Measurements from ENCODE around the gene RPS28. TPM values are rescaled to one million over a fixed set of nuclear protein-coding genes. Genes with fewer than 3 reads are reported as not detected.

Gene RPS28
- polyA plus RNA-seq, 2 of the 4 experiments (the other 2 are of a cell fraction): 374 to 404 TPM

DNA sequence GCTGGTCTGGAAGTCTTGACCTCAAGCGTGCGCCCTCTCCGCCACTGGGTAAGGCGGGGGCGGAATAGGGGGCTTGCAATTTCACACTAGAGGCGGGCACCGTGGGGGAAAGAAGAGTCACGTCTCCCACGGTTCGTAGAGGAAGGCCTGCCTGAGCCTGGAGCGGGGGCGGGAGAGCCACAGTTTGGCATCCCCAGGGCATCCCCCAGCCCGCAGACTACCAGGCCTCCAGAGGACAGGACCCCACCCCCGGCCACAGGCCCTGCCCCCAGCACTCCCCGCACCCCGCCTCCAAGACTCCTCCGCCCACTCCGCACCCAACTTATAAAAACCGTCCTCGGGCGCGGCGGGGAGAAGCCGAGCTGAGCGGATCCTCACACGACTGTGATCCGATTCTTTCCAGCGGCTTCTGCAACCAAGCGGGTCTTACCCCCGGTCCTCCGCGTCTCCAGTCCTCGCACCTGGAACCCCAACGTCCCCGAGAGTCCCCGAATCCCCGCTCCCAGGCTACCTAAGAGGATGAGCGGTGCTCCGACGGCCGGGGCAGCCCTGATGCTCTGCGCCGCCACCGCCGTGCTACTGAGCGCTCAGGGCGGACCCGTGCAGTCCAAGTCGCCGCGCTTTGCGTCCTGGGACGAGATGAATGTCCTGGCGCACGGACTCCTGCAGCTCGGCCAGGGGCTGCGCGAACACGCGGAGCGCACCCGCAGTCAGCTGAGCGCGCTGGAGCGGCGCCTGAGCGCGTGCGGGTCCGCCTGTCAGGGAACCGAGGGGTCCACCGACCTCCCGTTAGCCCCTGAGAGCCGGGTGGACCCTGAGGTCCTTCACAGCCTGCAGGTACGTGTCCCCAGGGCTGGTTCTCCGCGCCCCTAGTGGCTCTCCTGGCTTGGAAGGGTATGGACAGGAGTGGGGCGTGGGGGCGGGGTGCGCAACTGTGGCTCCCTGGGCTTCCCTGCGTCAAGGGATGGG lies 42.8 kb downstream of the RPS28 start, which contains the start of gene ANGPTL4:
Gene ANGPTL4 (plus strand): TSS at position 353 of the 969 bp plus-strand sequence. CDS start 167 bp downstream, at position 520.
- Histone ChIP-seq H3K4me2 (peak within 1 kb of the TSS; percentile 85), H3K4me3 (peak within 1 kb of the TSS; percentile 91), H3K4me1 (peaks cover 59% of the 10 kb centered on the region), H3K27ac (peak within 1 kb of the TSS; percentile 76 to 89), H3K9me3 (no peaks in the 10 kb centered on the region)
- ChIA-PET POLR2A (interaction anchor here (0.6 to 1.8 kb wide), 5 partner anchors 26 to 72 kb away, joined by 3 to 8 read pairs (median 3); partner anchors contain the start of gene RAB11B), CTCF (interaction anchor here (0.7 to 6.2 kb wide), 11 partner anchors 11 to 139 kb away, joined by 3 to 50 read pairs (median 3); partner anchors contain the start of gene RAB11B)
- DNase-seq (ENCODE audit: low read depth in 1 of 2, low spot score in 1 of 2): peak; percentile 69 to 87
- TF ChIP-seq, protein P1, sequence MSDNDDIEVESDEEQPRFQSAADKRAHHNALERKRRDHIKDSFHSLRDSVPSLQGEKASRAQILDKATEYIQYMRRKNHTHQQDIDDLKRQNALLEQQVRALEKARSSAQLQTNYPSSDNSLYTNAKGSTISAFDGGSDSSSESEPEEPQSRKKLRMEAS (IDR thresholded peaks at IDR 0.05): peak; percentile 52
- TF ChIP-seq JUN (IDR thresholded peaks at IDR 0.05) (peak in 1 of 2 experiments; percentile 62; a peak in 2 of 5 replicates), SREBF2 (IDR thresholded peaks at IDR 0.05) (no peak), RNF2 (IDR thresholded peaks at IDR 0.05; ENCODE audit: borderline replicate concordance, low read depth) (0 out of 2 replicates have a peak, but pooled peaks have one; percentile 26), NR3C1 (IDR thresholded peaks at IDR 0.05) (no peak), PHF8 (IDR thresholded peaks at IDR 0.05; ENCODE audit: borderline replicate concordance, low read depth) (peak; percentile 68; the same call in 1 of the 2 replicates), ZSCAN20 (CRISPR knock-in tag; IDR thresholded peaks at IDR 0.05) (no peak), MYC (IDR thresholded peaks at IDR 0.05; ENCODE audit: borderline replicate concordance, low read length) (no peak), POLR2A (IDR thresholded peaks at IDR 0.05; ENCODE audit: low read length) (peak; percentile 92), HDAC2 (IDR thresholded peaks at IDR 0.05) (peak; percentile 50; the same call in 1 of the 2 replicates), FOSB (CRISPR knock-in tag; IDR thresholded peaks at IDR 0.05) (no peak)
- TF ChIP-seq, protein P2, sequence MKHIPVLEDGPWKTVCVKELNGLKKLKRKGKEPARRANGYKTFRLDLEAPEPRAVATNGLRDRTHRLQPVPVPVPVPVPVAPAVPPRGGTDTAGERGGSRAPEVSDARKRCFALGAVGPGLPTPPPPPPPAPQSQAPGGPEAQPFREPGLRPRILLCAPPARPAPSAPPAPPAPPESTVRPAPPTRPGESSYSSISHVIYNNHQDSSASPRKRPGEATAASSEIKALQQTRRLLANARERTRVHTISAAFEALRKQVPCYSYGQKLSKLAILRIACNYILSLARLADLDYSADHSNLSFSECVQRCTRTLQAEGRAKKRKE (CRISPR knock-in tag; IDR thresholded peaks at IDR 0.05; ENCODE audit: low read depth): no peak
- TF ChIP-seq, protein P3, sequence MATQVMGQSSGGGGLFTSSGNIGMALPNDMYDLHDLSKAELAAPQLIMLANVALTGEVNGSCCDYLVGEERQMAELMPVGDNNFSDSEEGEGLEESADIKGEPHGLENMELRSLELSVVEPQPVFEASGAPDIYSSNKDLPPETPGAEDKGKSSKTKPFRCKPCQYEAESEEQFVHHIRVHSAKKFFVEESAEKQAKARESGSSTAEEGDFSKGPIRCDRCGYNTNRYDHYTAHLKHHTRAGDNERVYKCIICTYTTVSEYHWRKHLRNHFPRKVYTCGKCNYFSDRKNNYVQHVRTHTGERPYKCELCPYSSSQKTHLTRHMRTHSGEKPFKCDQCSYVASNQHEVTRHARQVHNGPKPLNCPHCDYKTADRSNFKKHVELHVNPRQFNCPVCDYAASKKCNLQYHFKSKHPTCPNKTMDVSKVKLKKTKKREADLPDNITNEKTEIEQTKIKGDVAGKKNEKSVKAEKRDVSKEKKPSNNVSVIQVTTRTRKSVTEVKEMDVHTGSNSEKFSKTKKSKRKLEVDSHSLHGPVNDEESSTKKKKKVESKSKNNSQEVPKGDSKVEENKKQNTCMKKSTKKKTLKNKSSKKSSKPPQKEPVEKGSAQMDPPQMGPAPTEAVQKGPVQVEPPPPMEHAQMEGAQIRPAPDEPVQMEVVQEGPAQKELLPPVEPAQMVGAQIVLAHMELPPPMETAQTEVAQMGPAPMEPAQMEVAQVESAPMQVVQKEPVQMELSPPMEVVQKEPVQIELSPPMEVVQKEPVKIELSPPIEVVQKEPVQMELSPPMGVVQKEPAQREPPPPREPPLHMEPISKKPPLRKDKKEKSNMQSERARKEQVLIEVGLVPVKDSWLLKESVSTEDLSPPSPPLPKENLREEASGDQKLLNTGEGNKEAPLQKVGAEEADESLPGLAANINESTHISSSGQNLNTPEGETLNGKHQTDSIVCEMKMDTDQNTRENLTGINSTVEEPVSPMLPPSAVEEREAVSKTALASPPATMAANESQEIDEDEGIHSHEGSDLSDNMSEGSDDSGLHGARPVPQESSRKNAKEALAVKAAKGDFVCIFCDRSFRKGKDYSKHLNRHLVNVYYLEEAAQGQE (IDR thresholded peaks at IDR 0.05): 0 out of 2 replicates have a peak, but pooled peaks have one; percentile 12
- TF ChIP-seq, protein P4, sequence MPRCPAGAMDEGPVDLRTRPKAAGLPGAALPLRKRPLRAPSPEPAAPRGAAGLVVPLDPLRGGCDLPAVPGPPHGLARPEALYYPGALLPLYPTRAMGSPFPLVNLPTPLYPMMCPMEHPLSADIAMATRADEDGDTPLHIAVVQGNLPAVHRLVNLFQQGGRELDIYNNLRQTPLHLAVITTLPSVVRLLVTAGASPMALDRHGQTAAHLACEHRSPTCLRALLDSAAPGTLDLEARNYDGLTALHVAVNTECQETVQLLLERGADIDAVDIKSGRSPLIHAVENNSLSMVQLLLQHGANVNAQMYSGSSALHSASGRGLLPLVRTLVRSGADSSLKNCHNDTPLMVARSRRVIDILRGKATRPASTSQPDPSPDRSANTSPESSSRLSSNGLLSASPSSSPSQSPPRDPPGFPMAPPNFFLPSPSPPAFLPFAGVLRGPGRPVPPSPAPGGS (IDR thresholded peaks at IDR 0.05): 0 out of 3 replicates have a peak, but pooled peaks have one; percentile 56
- 2% methylated on average over 22 of the region's 81 CpGs for WGBS (ENCODE audit: missing lambda C conversion rate)
- peak; percentile 76 to 79 for ATAC-seq
- no peak for FAIRE-seq

DNA sequence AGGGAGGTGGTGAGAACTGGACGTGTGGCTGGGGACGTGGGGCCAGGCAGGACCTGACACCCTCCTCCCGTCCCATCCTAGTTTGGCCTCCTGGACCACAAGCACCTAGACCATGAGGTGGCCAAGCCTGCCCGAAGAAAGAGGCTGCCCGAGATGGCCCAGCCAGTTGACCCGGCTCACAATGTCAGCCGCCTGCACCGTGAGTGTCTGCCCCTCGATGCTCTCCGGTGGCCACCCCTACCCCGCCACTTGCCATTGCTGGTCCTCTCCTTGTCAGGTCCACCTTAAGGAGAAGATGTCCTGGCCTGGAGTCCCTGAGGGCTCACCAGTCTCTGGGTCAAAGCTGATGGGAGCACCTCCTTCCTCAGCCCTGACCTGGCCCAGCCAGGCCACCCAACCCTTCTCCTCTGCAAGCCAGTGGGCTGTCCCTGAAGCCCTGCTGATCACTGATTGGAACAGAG lies 44.9 kb downstream of the RPS28 start:
- FAIRE-seq (no peak), DNase-seq (ENCODE audit: low read depth in 1 of 2, low spot score in 1 of 2) (no peak), ATAC-seq (no peak)
- H3K9me3 ChIP-seq: no peaks in the 10 kb centered on the region
- H3K4me3 ChIP-seq: no peak overlapping the region; the same call in 2 of the 3 replicates
- ChIA-PET POLR2A (interaction anchor here (0.6 to 1.1 kb wide), 2 partner anchors 11 to 58 kb away, joined by 3 read pairs; no protein-coding TSS in a partner anchor), CTCF (interaction anchor here (1.2 to 6.2 kb wide), 3 partner anchors 13 to 31 kb away, joined by 3 to 50 read pairs (median 8); no protein-coding TSS in a partner anchor)
- 91% methylated on average over 6 of the region's 11 CpGs for WGBS (ENCODE audit: missing lambda C conversion rate)
- H3K4me2 ChIP-seq: peak overlapping the region; percentile 85; the same call in 1 of the 3 replicates
- TF ChIP-seq KDM5A (IDR thresholded peaks at IDR 0.05) (no peak), ZC3H11A (IDR thresholded peaks at IDR 0.05) (no peak), TP53 (CRISPR knock-in tag; IDR thresholded peaks at IDR 0.05) (no peak), HEYL (CRISPR knock-in tag; IDR thresholded peaks at IDR 0.05) (no peak), EHF (CRISPR knock-in tag; IDR thresholded peaks at IDR 0.05) (no peak), MAZ (IDR thresholded peaks at IDR 0.05; ENCODE audit: borderline replicate concordance, low read depth, low read length) (no peak), SMC3 (IDR thresholded peaks at IDR 0.05) (no peak), EP300 (IDR thresholded peaks at IDR 0.05) (no peak), RCOR1 (IDR thresholded peaks at IDR 0.05; ENCODE audit: low read depth, low read length) (no peak), JUNB (IDR thresholded peaks at IDR 0.05) (no peak), MAFK (IDR thresholded peaks at IDR 0.05; ENCODE audit: partially characterized antibody) (no peak), POLR2A (IDR thresholded peaks at IDR 0.05; ENCODE audit: low read length) (no peak)
- H3K27ac ChIP-seq: peak overlapping the region in 1 of 2 experiments; percentile 79; a peak in 2 of 6 replicates
- peaks cover 54% of the 10 kb centered on the region for H3K4me1 ChIP-seq

All from A549 (cell line).